ENCODE measurements around the gene TDRD3.
"Not testable (repeated sequence)": the region's sequence is repeated elsewhere in the genome, so short reads cannot be mapped to it uniquely, and the experiment has no call there.

TDRD3 gene

DNA sequence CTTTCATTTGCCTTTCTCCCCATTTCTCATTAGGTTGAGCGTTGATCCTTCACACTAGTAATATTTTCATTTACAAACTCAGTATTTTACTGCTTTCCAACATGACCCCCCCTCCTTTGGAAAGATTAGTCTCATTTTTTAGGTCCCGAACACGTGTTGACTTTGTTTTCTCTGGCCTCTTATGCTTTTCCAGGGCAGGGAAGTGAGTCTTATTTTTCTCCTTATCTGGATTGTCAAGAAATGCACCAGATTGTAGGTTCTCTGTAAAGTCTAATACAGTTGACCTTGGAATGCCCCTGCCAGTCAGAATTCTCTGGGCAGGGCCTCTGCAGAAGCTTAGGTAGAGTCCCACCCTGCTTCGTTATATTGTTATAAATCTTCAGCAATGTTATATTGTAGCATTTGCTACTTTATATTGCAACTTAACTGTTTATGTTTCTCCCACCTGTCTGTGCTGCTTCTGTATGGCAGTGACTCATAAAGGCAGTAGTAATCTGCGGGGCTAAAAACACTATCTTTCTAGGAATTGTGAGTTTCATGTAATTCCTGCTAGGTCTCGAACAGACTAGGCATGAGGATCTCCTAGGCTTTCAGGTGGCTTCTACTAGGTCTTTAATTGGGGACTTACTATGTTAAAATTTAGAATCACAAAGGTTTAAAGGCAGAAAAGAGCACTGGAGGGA is 2.0 kb downstream of the TDRD3 start:
- no peak for DNase-seq (ENCODE audit: low read depth in 2 of 2)

DNA sequence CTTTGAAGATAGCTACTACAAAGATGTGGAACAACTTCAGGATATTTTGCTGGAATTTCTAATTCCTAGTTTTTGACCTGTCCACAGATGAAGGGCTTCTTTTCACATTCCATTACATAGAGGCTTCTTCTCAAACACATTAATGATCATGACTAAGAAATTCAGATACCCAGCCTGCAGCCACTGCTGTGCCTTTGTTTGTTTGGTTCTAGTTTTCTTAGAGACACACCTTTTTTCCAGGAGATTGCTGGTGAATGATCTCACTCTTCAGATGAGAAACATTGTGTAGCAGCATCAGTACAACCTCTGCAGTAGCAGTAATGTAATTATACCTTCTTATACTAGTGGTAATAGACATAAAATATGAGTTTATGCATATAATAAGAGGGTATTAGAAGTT is 5.0 kb downstream of the TDRD3 start:
- DNase-seq (ENCODE audit: low read depth in 2 of 2): no peak

DNA sequence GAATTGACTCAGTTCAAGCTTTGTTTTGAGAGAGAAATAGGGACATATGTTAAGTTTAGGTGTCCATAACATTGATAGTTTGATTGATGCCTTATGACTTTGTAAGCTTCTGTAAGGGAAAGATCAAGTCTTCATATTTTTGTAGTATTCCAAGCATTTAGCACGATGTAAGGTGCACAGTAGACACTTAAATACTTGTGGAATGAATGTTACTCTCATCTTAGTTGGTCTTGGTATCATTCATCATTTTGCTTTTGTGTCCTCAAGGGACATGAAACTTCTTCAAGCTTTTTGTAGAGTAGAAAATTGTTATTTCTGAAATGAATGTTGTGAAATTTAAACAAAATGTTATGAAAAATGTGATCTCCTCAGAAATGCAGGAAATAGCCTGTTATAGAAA is 10.1 kb downstream of the TDRD3 start:
- no peak for DNase-seq (ENCODE audit: low read depth in 2 of 2)

DNA sequence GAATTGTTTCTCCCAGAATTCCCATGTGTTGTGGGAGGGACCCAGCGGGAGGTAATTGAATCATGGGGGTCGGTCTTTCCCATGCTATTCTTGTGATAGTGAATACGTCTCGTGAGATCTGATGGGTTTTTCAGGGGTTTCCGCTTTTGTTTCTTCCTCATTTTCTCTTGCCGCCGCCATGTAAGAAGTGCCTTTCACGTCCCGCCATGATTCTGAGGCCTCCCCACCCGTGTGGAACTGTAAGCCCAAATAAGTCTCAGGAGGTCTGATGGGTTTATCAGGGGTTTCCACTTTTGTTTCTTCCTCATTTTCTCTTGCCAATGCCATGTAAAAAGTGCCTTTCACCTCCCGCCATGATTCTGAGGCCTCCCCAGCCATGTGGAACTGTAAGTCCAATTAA is 10.8 kb downstream of the TDRD3 start:
- DNase-seq (ENCODE audit: low read depth in 2 of 2): not testable (repeated sequence)

DNA sequence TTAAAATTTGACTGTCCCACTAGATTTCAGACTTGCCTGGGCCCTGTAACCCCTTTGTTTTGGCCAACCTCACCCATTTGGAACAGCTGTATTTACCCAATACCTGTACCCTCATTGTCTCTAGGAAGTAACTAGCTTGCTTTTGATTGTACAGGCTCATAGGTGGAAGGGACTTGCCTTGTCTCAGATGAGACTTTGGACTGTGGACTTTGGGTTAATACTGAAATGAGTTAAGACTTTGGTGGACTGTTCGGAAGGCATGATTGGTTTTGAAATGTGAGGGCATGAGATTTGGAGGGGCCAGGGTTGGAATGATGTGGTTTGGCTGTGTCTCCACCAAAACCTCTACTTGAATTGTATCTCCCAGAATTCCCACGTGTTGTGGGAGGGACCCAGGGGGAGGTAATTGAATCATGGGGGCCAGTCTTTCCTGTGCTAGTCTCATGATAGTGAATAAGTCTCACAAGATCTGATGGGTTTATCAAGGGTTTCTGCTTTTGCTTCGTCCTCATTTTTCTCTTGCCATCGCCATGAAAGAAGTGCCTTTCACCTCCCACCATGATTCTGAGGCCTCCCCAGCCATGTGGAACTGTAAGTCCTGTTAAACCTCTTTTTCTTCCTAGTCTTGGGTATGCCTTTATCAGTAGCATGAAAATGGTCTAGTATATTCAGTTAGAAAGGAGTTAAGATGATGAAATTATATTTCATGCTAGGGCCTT is 12.7 kb downstream of the TDRD3 start:
- DNase-seq (ENCODE audit: low read depth in 2 of 2): not testable (repeated sequence)

DNA sequence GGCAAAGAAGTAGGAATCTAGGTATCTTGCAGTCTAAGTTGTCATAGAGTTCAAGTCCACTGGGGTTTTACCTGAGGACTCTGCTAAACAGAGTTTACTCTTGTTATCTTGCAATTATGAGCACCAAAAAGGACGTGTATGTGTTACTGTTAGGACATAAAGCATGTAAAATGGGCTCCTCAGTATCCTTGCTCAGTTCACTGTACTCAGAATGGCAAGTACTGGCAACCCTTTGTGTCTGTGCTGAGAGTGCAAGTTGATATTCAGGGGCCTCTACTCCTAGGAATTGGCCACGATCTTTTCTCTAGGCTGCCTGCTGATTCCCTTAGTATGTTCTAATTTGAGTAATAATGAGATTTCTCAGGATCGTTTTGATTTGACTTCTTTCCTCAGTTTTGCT is 13.3 kb downstream of the TDRD3 start:
- DNase-seq (ENCODE audit: low read depth in 2 of 2): no peak

DNA sequence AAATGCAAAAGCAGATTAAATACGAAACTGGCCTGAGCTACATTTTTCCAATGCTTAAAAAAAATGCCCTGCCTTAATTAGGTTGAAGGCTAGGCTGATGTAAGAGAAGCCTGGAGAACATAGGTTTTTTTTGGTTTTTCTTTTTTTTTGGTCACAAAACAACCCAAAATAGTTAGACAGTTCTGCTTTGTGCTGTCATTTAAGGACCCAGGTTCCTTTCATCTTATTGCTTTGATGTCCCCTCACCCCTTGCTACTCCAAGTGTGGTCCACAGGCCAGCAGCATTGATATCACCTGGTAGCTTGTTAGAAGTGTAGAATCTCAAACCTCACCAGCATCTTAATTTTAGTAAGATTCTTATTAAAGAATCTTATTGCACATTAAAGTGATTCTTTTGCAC is 14.4 kb downstream of the TDRD3 start:
- DNase-seq (ENCODE audit: low read depth in 2 of 2): no peak

DNA sequence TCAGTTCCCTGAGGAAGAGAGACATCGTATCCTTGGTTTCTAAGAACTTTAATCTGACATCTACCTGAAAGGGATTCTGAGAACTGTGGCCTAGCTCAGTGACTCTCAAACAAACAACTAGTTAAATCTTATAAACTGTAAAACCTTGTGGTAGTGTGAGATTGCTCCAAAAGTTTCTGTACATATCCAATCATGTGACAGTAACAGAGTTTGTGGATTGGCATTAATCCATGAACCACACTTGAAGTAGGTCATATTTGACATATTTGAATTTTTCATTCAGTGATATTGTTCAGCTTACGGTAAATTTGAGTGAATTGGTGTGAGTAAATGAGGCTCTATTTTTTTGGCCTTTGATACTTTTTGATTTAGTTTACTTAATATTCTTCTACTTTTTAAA is 15.0 kb downstream of the TDRD3 start:
- DNase-seq (ENCODE audit: low read depth in 2 of 2): no peak

DNA sequence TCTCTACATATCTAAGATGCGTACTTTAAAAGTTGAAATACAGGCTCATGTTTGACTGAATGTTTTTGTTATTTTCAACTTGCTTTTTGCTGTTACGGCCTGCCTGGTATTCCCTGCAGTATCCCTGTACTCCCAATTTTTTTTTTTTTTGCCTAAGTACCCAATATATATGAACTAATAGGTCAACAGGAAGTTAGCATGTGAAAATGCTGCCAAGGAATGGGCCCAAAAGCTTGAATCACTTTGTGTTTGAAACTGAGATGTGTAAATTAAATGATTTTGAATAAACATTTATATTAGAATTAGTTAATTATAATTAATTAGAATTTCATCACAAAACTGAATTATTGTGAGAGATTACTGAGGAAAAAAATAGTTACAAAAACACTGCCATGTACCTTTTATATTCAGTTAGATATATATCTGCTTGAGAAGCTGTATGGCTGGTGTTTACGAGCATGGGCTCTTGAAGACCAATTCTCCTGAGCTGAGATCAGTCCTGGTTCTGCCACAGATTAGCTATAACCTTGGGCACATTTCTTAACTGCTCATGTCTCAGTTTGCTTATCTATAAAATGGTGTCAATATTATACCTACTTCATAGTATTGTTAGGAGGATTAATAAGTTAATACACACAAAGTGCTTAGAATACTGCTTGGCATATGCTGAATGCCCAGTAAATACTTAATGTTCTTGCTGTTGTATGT is 16.0 kb downstream of the TDRD3 start:
- no peak for DNase-seq (ENCODE audit: low read depth in 2 of 2)

DNA sequence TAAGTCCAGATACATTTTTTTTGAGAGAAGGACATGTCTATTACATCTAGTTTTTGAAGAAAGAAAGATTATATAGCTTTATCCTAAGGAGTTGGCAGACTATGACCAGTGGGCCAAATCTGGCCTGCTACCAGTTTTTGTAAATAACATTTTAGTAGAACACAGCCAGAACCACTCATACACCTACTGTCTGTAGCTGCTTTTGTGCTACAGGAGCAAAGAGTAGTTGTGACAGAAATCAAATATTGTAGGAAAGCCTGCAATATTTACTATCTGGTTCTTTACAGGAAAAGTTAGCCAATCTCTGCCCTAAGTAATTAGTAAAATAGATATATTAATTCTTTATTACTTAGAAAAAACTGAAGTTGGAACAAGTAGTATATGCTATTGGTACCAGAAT is 17.2 kb downstream of the TDRD3 start:
- no peak for DNase-seq (ENCODE audit: low read depth in 2 of 2)

DNA sequence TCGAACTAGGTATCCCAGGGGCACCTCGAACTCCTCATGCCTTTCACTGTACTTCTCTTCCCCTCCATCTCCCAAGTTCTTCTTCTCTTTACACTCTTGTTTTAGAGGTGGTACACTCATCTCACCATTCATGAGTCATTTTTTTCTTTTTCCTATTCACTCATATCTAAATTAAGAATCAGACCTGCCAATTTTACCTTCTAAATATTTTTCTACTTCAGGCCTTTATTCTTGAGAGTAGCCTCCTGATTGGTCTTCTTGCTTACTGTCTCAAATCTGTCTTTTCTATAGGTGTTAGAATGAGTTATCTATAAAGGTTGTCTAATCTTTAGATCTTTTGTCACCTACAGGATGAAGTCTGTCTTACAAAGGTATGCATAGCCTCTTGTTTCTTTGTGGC is 20.7 kb downstream of the TDRD3 start:
- no peak for DNase-seq (ENCODE audit: low read depth in 2 of 2)

DNA sequence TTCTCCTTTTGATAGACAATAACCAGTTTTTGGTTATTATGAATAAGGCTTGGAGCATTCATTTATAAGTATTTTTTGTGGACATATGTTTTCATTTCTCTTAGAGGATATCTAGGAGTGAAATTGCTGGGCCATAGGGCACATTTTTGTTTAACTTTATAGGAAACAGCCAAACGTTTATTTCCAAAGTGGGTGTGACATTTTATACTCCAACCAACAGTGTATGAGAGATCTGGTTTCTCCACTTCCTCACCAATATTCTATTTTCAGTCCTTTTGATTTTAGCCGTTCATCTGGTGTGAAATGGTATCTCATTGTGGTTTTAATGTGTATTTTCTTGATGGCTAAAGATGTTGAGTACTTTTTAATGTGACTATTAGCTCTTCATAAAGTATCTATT is 21.9 kb downstream of the TDRD3 start:
- DNase-seq (ENCODE audit: low read depth in 2 of 2): no peak

DNA sequence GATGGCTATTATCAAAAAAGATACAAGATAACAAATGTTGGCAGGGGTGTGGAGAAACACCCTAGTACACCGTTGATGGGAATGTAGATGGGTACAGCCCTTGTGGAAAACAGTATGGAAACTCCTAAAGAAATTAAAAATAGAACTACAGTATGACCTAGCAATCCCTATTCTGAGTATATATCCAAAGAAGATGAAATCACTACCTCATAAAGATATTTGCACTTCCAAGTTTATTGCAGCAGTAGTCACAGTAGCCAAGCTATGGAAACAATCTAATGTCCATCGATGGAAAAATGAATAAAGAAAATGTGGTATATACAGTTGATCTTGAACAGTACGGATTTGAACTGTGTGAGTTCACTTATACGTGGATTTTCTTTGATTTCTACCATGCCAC is 28.3 kb downstream of the TDRD3 start:
- DNase-seq (ENCODE audit: low read depth in 2 of 2): no peak

DNA sequence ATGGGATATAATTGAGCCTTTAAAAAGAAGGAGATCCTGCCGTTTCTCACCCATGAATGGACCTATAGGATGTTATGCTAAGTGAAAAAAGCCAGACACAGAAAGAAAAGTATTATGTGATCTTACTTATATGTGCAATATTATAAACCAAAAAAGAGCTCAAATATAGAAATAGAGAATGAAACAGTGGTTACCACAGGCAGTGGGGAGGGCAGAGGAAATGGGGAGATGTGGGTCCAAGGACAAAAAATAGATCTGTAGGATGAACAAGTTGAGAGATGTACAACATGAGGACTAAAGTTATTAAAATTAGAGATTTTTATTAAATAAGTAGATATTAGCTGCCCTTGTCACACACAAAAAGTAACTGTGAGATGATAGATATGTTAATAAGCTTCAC is 29.1 kb downstream of the TDRD3 start:
- DNase-seq (ENCODE audit: low read depth in 2 of 2): no peak

DNA sequence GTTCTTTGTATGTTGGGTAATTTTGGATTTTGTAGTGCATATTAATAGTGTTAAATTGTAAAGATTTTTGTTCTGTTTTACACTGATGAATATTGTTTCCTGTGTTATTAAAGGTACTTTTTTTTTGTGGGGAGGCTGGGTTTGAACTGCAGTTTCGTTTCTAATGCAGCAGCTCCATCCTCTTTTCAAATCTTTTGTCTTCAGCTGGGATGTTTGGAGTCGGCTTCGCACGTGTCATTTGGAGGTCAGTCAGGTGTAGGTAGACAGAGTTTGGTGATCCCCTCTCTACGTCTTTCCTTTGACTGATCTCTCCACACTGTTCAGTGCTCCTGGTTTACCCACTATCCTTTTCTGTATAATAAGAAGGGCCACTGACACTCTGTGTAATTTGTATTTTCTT is 30.3 kb downstream of the TDRD3 start:
- DNase-seq (ENCODE audit: low read depth in 2 of 2): no peak

DNA sequence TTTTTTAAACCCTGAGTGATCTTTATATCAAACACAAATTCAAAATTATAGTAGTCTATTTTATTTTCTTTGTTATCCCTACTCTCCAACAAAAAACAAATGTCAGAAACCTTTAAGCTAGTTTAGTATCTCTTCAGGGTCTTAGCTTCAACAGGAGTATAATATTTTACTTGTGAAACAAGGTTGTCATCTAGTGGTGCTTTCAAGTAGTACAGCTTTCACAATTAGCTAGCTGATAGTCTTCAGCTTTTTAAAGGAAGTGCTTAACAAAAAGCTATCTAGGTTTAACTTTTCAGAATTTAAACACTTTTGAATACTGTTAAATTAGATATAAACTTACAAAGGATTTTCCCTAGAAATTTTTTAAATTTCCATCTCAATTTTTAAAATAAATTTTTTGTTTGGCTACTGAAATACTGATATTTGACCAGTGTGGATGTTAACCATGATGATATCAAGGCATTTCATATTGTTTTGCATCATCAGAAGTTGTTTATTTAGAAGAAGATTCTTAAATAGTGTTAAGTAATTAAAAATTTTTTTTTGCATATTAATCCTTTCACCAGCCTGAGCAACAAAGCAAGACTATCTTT is 34.2 kb downstream of the TDRD3 start:
- DNase-seq (ENCODE audit: low read depth in 2 of 2): no peak

DNA sequence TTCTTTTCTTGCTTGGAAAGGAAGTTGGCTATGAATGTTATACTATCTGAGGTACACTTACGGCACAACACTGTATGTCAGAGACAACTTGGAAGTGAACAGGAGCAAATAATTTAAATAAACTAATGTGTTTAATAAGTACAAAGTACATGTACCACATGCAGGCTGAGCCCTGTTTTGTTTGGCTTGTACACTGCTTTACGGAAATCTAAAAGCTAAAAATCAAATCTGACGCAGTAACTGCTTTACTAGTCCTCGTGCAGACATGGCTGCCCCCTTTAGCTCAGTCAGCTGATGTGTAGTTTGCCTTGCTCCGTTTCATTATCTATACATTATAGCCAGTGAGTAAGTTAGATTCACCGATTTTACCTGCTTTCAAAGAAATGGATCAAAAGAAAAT is 36.5 kb downstream of the TDRD3 start:
- DNase-seq (ENCODE audit: low read depth in 2 of 2): no peak

DNA sequence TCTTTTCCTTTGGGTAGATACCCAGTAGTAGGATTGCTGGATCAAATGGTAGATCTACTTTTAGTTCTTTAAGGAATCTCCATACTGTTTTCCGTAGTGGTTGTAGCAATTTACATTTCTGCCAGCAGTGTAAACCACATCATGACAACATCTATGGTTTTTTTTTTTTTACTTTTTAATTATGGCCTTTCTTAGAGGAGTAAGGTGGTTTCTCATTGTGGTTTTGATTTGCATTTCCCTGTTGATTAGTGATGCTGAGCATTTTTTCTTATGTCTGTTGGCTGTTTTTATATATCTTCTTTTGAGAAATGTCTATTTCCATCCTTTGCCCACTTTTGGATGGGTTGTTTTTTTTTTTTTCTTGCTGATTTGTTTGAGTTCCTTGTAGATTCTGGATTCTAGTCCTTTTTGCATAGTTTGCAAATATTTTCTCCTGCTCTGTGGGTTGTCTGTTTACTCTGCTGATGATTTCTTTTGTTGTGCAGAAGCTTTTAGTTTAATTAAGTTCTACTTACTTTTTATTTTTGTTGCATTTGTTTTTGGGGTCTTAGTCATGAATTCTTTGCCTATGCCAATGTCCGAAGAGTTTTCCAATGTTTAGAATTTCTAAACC is 38.8 kb downstream of the TDRD3 start:
- DNase-seq (ENCODE audit: low read depth in 2 of 2): no peak

DNA sequence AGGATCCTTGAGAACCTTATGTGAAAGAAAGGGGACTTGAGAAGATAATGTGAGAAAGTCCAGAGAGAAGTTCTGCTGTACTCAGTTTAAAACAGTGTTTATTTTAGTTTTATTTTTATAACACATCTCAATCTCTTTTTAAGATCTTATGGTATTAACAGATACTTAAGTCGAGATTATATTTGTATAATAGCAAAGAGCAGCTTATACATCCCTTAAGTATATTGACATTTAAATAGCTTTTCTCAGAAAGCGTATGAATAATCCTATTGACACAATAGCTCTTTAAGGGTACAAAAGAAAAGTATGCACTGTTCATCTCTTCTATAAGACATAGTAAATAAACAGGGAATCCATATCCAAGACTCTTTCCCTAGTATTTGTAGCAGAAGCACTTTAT is 42.2 kb downstream of the TDRD3 start:
- no peak for DNase-seq (ENCODE audit: low read depth in 2 of 2)

DNA sequence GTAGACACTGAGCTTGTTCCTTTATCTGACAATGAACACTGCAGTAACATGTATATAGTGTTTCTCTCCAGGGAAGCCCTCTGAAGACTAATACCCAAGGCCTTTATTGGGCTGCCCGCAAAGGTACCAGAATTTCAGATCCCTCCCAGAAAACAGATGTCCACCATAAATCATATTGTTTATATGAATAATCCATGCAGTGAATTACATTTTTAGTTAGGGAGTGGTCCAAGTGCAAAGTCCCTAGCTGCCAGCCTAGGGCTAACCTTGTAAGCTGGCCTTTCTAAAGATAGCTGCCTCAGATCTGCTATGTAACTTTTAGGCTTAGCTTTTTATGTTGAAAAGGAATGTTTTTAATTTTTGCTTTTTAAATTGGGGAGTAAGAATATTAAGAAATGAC is 44.7 kb downstream of the TDRD3 start:
- DNase-seq (ENCODE audit: low read depth in 2 of 2): no peak

DNA sequence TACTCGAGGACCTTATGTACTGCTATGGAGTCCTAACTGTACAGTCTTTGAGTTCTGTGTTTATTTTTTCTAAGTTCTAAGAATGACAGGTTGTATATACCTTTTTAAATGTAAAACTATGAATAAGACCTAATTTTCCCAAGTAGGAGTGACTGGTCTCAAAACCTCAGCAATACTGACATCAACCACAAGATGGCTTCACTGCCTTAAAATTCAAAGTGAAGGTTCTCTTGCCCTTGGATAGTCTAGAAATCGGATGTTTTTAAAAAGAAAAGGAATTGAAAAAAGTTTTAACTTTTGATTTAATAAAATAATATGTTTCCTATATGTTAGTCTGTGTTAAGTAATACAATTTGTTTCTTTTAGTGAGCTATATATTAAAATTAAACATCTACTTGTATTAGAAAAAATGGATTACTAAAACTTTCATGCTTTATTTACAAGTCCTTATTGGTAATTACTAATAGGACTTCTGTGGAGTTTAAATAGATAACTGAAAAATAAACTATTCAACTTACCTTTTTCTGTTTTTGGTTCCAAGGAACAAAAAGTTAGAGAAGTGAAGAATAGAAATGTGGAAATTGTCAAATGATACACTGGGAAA is 52.0 kb downstream of the TDRD3 start:
- no peak for DNase-seq (ENCODE audit: low read depth in 2 of 2)

DNA sequence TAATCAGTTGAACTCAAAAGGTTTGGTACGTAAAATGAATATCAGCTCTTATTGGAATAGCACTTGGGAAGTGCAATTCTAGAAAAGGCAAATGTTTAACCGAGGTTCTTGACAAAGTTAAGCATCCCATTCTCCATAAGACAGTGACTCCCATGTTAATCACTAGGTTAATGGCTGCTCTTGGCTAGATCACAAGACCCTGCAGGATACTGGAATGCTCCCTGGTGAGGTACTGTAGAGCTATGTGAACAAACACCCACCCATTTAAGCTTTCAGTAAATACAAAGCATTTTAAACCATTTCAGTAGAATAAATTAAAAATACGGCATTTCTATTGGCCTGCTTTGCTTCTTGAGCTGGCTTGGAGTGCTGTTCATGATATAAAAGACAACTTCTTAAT is 56.5 kb downstream of the TDRD3 start:
- DNase-seq (ENCODE audit: low read depth in 2 of 2): no peak
